ENCODE data around the gene IFT122.

IFT122 gene

DNA sequence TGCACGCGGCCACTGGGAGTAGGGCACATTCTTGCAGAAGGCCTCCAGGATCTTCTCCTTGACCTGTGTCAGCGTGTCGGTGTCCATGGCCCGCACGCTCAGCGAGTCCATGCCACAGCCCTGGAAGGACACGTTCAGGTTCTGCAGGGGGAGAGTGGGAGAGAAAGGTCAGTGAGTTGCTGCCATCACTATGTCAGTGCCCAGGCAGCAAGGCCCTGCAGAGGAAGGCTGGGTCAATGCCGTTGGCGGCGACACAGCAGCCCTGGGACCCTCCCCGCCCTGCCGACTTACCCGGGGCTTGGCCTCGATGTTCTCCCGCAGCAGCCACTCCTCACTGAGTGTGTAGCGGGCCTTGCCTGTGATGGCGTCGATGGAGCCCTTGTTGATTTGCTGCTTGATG lies 122.8 kb downstream of the IFT122 start:
- DNase-seq: no peak

DNA sequence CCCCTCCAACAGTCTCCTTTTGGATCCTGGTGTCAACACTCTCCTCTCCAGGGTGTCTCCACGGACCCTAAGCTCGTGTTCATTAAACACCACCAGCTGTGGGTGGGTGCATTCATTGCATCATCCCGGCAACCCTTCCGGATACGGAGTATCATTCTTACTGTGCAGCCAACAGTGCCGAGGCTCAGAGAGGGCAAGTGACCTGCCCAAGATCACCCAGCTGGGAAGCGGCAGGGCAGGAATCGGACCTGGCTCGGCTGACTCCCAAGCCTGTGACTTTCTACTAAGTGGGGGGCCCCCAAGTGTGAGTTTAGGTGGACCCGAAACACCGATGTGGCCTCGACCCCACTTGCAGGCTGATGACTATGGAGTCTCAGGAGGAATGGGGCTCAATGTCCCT lies 123.3 kb downstream of the IFT122 start:
- DNase-seq: no peak

DNA sequence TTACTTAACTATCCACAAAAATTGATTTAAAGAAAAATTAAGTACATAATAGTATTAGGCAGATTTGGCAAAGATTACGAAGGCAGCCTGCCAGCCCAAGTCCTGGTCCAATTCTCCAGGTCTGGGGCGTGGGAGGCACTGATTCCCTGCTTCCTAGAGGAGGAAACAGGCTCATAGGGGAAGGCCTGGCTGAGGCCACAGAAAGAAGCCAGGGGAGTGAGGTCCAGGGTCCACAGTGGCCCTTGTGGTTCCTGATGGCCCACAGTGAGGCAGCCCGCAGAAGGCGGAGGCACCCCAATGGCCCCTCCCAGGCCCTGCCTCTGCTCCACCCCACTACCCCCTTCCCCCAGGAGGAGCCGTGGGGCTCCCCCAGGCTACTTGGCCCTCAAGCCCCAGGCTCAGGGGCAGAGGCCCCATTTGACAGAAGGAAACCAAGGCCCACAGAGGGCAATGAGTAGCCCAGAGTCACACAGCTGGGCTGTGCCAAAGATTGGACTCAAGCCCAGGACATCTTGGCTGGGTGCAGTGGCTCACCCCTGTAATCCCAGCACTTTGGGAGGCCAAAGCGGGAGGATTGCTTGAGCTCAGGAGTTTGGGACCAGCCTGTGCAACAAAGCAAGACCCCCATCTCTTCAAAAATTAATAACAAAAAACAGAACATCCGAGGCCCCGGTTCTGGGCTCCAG lies 124.0 kb downstream of the IFT122 start:
- DNase-seq: no peak

DNA sequence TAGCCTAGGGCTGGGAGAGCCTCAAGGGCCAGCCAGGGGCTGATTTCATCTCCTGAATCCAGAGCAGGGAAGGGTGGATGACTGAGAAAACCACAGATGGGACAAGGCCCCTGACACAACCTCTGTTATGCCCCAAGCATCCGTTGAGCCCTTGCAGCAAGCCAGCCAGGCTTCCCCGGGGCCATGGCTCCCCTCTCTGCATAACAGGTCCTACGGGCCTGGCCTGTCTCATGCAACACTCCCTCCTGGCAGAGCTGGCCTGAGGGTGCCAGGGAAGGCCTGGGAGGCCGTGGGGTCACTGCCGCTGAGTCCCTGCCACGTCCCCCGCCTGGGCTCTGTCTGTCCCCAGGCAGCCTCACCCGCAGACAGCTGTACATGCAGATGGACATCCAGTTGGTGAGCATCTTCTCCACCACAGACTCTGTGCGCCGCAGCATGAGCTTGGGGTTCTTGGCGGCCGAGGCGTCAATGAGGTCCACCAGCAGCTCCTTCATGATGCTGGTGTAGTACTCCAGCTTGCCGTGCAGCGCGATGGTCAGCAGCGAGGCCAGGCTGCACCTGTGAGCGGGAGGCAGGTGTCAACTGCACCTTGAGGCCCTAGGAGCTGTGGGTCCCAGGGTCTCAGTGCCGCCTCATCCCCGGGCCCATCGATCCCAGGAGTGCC lies 125.1 kb downstream of the IFT122 start:
- no peak for DNase-seq

DNA sequence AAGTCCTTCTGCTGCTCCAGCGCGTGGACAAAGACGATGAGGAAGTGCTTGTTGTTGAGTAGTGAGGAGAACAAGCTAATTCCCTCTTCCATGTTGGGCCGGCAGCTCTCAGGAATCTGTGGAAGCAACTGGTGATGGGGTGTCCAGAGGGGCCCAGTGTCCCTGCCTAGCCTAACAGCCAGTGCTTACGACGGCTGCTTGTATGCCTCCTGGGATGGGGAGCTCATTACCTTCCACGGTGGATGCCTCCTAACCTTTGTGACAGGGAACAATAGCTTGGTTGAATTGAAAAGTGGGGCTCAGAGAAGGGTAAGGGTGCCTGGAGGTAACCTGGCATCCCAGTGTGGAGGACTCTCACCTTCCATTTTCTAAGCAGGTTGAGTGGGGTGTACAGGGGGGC lies 125.9 kb downstream of the IFT122 start:
- DNase-seq: no peak

DNA sequence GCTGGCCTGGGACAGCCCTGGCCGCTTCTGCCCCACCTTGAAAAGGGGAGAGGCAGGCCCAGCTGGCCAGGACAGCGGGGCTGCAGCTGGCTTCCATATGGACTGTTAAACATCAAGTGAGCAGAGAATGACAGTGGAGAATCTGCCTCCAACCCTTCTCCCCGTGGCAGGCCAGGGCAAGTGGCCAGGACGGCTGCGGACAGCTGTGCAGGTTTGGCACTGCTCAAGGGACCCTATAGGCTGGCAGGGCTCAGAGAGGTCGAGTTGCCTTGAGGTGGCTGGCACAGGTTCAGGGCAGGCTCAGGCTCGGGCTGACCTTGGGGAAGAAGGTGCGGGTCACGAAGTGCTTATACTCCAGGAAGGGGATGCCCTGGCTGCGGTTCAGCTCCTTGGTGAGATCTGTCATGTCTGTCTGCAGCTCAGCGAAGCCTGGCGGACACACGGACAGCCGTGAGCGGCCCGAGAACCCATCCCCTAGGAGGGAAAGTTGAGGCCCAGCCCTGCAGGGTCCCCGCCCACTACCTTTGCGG lies 127.2 kb downstream of the IFT122 start:
- DNase-seq: no peak

DNA sequence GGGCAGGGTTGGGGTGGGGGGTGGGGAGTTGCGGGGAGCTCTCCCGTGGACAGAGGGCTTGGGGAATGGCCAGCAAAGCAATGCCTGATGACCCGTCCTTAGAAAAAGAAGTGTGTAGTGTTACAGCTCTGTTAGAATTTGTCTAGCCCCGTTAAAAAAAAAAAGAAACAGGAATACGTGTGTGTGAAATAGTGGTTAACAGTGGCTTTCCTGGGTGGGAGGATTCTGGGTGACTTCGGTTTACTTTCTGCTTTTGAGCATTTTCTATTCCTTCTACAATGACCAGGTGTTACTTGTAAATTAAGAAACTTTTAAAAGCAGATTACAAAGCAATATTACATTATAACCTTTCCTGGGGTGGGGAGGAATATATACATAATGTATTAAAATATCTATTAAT lies 127.9 kb downstream of the IFT122 start:
- DNase-seq: no peak

DNA sequence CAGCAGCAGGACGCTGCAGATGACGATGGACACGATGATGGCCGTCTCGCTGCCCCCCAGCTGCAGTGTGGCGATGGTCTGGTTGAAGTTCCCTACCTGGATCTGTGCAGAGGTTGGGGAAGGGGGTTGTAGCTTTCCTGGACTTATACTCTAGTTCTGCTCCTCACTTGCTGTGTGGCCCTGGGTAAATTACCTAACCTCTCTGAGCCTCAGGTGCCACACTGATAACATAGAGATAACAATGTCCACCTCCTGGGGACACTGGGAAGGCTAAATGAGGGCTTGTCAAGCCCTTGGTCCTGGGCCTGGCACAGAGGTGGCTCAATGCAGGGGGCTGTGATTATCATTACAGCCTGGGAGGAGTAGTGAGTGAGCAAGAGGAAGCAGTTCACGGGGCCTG lies 129.8 kb downstream of the IFT122 start:
- DNase-seq: no peak
